CD4-positive, alpha-beta T cell treated with Interleukin-6 at 100 ng/mL for 8 hours (primary cell): ENCODE results near the gene GLT1D1.

ENCODE experiments used
- DNase-seq: peaks from one replicate; pipeline ENCODE4 v3.0.0-alpha.2; 2020; ENCODE audit warnings: mixed read lengths, low spot score

The GLT1D1 gene

GRCh38 chr12:128966203-128966810 lies 113.0 kb downstream of the GLT1D1 start:
- no peak for DNase-seq

- DNase-seq: no peak
These were observed 115.4 kb downstream of the GLT1D1 start for GRCh38 chr12:128968668-128969067.

- no peak for DNase-seq
These were observed 116.3 kb downstream of the GLT1D1 start for GRCh38 chr12:128969480-128970055.

- no peak for DNase-seq
These were observed 116.8 kb downstream of the GLT1D1 start for GRCh38 chr12:128970110-128970509.

- DNase-seq: no peak
These were observed 117.7 kb downstream of the GLT1D1 start for GRCh38 chr12:128970941-128971340.

- DNase-seq: no peak
These were observed 118.5 kb downstream of the GLT1D1 start for GRCh38 chr12:128971802-128972201.

GRCh38 chr12:128973883-128974681 lies 120.8 kb downstream of the GLT1D1 start:
- DNase-seq: no peak

GRCh38 chr12:128974881-128975280 lies 121.6 kb downstream of the GLT1D1 start:
- DNase-seq: no peak

- no peak for DNase-seq
These were observed 123.0 kb downstream of the GLT1D1 start for GRCh38 chr12:128976120-128976738.

GRCh38 chr12:128977441-128977840 lies 124.2 kb downstream of the GLT1D1 start:
- no peak for DNase-seq

- DNase-seq: no peak
These were observed 124.8 kb downstream of the GLT1D1 start for GRCh38 chr12:128978067-128978466.

GRCh38 chr12:128980623-128981022 lies 127.3 kb downstream of the GLT1D1 start:
- DNase-seq: no peak

- DNase-seq: no peak
These were observed 128.8 kb downstream of the GLT1D1 start for GRCh38 chr12:128981971-128982533.

- DNase-seq: no peak
These were observed 129.7 kb downstream of the GLT1D1 start for GRCh38 chr12:128982933-128983332.

- no peak for DNase-seq
These were observed 130.1 kb downstream of the GLT1D1 start for GRCh38 chr12:128983371-128983770.

- DNase-seq: no peak
These were observed 133.7 kb downstream of the GLT1D1 start for GRCh38 chr12:128986957-128987356.

GRCh38 chr12:128989287-128989686 lies 136.0 kb downstream of the GLT1D1 start:
- DNase-seq: no peak

GRCh38 chr12:128991716-128992115 lies 138.4 kb downstream of the GLT1D1 start:
- no peak for DNase-seq

- no peak for DNase-seq
These were observed 138.8 kb downstream of the GLT1D1 start for GRCh38 chr12:128992116-128992515.

- DNase-seq: no peak
These were observed 139.3 kb downstream of the GLT1D1 start for GRCh38 chr12:128992550-128992949.

- DNase-seq: no peak
These were observed 141.6 kb downstream of the GLT1D1 start for GRCh38 chr12:128994856-128995255.

GRCh38 chr12:128995619-128996018 lies 142.3 kb downstream of the GLT1D1 start:
- DNase-seq: no peak

- DNase-seq: no peak
These were observed 148.5 kb downstream of the GLT1D1 start for GRCh38 chr12:129001826-129002225.
